ENCODE data around the gene FBLL1. TPM values are rescaled to one million over a fixed set of nuclear protein-coding genes. Genes with fewer than 3 reads are reported as not detected.

The FBLL1 gene
- total and polyA plus RNA-seq, 2 of the 4 experiments (the other 2 are of a cell fraction): 0.18 to 0.29 TPM

GRCh38 chr5:168537176-168537575, 8.1 kb downstream of the FBLL1 start:
- POLR2A ChIA-PET (ENCODE audit: unreplicated experiment): interaction anchor here (0.8 kb wide), 1 partner anchor 9 kb away, joined by 5 read pairs; no protein-coding TSS in a partner anchor
- H4K91ac ChIP-seq (ENCODE audit: insufficient read depth, low read depth, low read length): no peak overlapping the region
- dilution Hi-C loops (cut with HindIII; ENCODE audit: low sequenced_read_pairs, unreplicated experiment): no loop called here

More at GRCh38 chr5:168537176-168537575, 8.1 kb downstream of the FBLL1 start:
- Histone ChIP-seq H3K27me3 (ENCODE audit: control insufficient read depth, insufficient read depth, low read length) (peaks cover 4% of the 10 kb centered on the region; the same call in 1 of the 2 replicates), H4K5ac (ENCODE audit: low read depth, low read length) (no peak overlapping the region), H3K9ac (ENCODE audit: low read depth, low read length) (no peak overlapping the region), H4K8ac (ENCODE audit: low read depth in 2 of 2, low read length in 2 of 2) (no peak overlapping the region), H2AFZ (replicated peaks; ENCODE audit: low read length, poor library complexity) (no peak overlapping the region), H3K79me1 (ENCODE audit: low read depth in 1 of 2, low read length in 2 of 2) (no peaks in the 10 kb centered on the region), H2BK5ac (ENCODE audit: low read depth, low read length, poor library complexity, severe bottlenecking) (no peak overlapping the region), H3K36me3 (ENCODE audit: control insufficient read depth, insufficient read depth, low read length) (no peaks in the 10 kb centered on the region), H3K9me3 (ENCODE audit: control insufficient read depth, insufficient read depth, low read length) (no peaks in the 10 kb centered on the region), H3K9me1 (ENCODE audit: insufficient read depth, low read length) (no peaks in the 10 kb centered on the region), H3K56ac (ENCODE audit: extremely low read depth, insufficient read depth, low read length) (no peak overlapping the region), H2BK20ac (ENCODE audit: low read depth, low read length) (no peak overlapping the region), H2AK5ac (ENCODE audit: low read depth, low read length) (no peak overlapping the region), H2AK9ac (replicated peaks; ENCODE audit: low read depth, low read length, poor library complexity) (no peak overlapping the region), H3K14ac (replicated peaks; ENCODE audit: low read depth, low read length) (no peak overlapping the region), H3K4ac (ENCODE audit: low read depth, low read length) (no peak overlapping the region), H3K23ac (ENCODE audit: low read depth, low read length) (no peak overlapping the region), H3K27ac (ENCODE audit: insufficient read depth, low read length) (no peak overlapping the region), H4K20me1 (ENCODE audit: insufficient read depth, low read length) (no peaks in the 10 kb centered on the region), H3K18ac (ENCODE audit: low read depth, low read length) (no peak overlapping the region), H3K4me3 (ENCODE audit: insufficient read depth, low read depth, low read length) (no peak overlapping the region), H2BK120ac (ENCODE audit: low read depth, low read length) (no peak overlapping the region), H3K4me2 (ENCODE audit: low read depth, low read length) (no peak overlapping the region), H3K4me1 (ENCODE audit: control insufficient read depth, insufficient read depth, low read length) (no peaks in the 10 kb centered on the region), H2BK15ac (ENCODE audit: low read depth, low read length) (no peak overlapping the region)
- TF ChIP-seq SMC3 (IDR thresholded peaks at IDR 0.05; ENCODE audit: low read depth, low read length) (no peak), MAZ (IDR thresholded peaks at IDR 0.05; ENCODE audit: borderline replicate concordance, low read depth, low read length) (no peak), MAFK (IDR thresholded peaks at IDR 0.05; ENCODE audit: low read depth, low read length) (no peak), ELK1 (IDR thresholded peaks at IDR 0.05; ENCODE audit: borderline replicate concordance, low read depth, low read length) (no peak), CEBPB (IDR thresholded peaks at IDR 0.05; ENCODE audit: low read depth, low read length) (no peak), RCOR1 (IDR thresholded peaks at IDR 0.05; ENCODE audit: insufficient replicate concordance, low read length) (no peak), RFX5 (IDR thresholded peaks at IDR 0.05; ENCODE audit: low read depth, low read length) (no peak)
- BruUV-seq (replicated peaks): no TSS peak
- WGBS, 2 experiments (ENCODE audit: extremely low coverage in 2 of 2, insufficient read length in 1 of 2): 83% methylated on average over 1 of the region's 2 CpGs; no CpG with 5 or more reads in 1 of the 2 experiments
- CTCF ChIA-PET: no interaction called here
- intact Hi-C loops (cut with micrococcal nuclease): no loop called here
- ATAC-seq (ENCODE audit: low read depth): no peak
- in situ Hi-C loops (cut with MboI; ENCODE audit: low sequenced_read_pairs): no loop called here
- DNase-seq: no peak
